Activated CD4-positive, alpha-beta T cell treated with anti-CD3 and anti-CD28 coated beads, Interleukin-2, amount 10 ng/mL, durations not matched to agents 24 days and 14 days (primary cell): ENCODE data around the gene DEFB121. TPM values are rescaled to one million over a fixed set of nuclear protein-coding genes. Genes with fewer than 3 reads are reported as not detected.
"Not testable (repeated sequence)": the region's sequence is repeated elsewhere in the genome, so short reads cannot be mapped to it uniquely, and the experiment has no call there.

Experiments used
- DNase-seq: peaks from one replicate; pipeline ENCODE4 v3.0.0; 2022
- H3K27ac Mint-ChIP-seq: one replicate; pipeline ENCODE4 v1.8.0; 2022; ENCODE audit warnings: mild to moderate bottlenecking, mixed read lengths
- H3K27me3 Mint-ChIP-seq: one replicate; pipeline ENCODE4 v1.8.0; 2022; ENCODE audit warnings: mixed read lengths
- H3K36me3 Mint-ChIP-seq: one replicate; pipeline ENCODE4 v1.8.0; 2022; ENCODE audit warnings: low read depth, mild to moderate bottlenecking, mixed read lengths
- H3K4me1 Mint-ChIP-seq: one replicate; pipeline ENCODE4 v1.8.0; 2021; ENCODE audit warnings: mixed read lengths
- H3K4me3 Mint-ChIP-seq: one replicate; pipeline ENCODE4 v1.8.0; 2022; ENCODE audit warnings: mild to moderate bottlenecking, moderate library complexity, mixed read lengths
- H3K9me3 Mint-ChIP-seq: one replicate; pipeline ENCODE4 v1.8.0; 2021; ENCODE audit warnings: mixed read lengths
- intact Hi-C: fragments of 100-400 bp; cut with micrococcal nuclease; formaldehyde crosslinking; loops from one replicate; pipeline ENCODE4 v1.15.1; 2023
- total RNA-seq: library from RNA; stranded (reverse); gene quantifications from 2 replicates; pipeline ENCODE4 v1.2.3, GENCODE V29; 2022

Gene DEFB121
- total RNA-seq, 1 donor from 2014 or later = not detected

GRCh38 chr20:31410011-31410410, 4.0 kb upstream of the DEFB121 start:
- Mint-ChIP-seq H3K27ac (no peak overlapping the region), H3K27me3 (peaks cover 3% of the 10 kb centered on the region), H3K36me3 (no peaks in the 10 kb centered on the region), H3K4me3 (no peak overlapping the region), H3K4me1 (no peaks in the 10 kb centered on the region), H3K9me3 (no peaks in the 10 kb centered on the region)
- DNase-seq = no peak
- intact Hi-C loops = no loop called here

DNA sequence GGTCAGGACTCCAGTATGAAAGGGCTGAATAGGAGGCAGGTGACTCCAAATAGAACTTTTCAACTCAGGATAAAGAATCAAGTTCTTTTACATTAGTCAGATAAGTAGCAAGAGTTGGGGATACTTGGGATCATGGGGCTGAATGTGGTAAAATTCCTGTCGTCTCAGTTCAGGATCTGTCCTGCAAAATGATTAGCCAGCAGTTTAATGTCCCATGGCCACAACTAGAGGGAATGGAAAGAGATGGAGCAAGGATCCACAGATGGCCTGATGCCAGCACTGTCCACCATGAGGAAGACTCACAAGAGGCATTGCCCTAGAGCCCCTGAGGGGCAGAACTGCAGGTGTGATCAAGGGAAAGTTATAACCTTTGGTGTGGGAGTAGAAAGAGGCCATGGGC, 2.1 kb downstream of the DEFB121 start:
- no peaks in the 10 kb centered on the region for H3K4me1 Mint-ChIP-seq
- no peaks in the 10 kb centered on the region for H3K9me3 Mint-ChIP-seq
- H3K4me3 Mint-ChIP-seq = no peak overlapping the region
- no peaks in the 10 kb centered on the region for H3K27me3 Mint-ChIP-seq
- intact Hi-C loops = no loop called here
- no peak overlapping the region for H3K27ac Mint-ChIP-seq
- no peak for DNase-seq
- H3K36me3 Mint-ChIP-seq = no peaks in the 10 kb centered on the region

DNA sequence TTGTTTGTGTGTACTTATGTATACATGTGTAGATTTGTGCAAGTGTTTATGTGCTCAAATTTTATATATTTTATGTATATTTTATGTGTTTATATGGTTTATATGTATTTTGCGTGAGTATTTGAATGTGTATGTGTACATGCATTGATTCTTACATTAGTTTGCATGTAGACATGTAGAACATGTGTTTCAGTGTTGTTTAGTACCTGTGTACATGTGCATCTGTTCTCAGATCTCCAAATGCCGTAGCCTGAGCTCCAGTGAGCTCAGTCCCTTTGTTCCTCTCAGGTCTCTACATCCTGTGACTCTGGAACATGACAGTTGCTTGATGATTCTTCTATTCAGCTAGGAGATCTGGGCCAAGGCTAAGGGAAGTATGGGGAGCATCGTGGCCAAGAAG, 11.1 kb downstream of the DEFB121 start:
- Mint-ChIP-seq H3K9me3 (no peaks in the 10 kb centered on the region), H3K4me1 (no peaks in the 10 kb centered on the region), H3K27me3 (peaks cover 2% of the 10 kb centered on the region), H3K4me3 (no peak overlapping the region), H3K27ac (no peak overlapping the region), H3K36me3 (no peaks in the 10 kb centered on the region)
- DNase-seq = no peak
- intact Hi-C loops = no loop called here

DNA sequence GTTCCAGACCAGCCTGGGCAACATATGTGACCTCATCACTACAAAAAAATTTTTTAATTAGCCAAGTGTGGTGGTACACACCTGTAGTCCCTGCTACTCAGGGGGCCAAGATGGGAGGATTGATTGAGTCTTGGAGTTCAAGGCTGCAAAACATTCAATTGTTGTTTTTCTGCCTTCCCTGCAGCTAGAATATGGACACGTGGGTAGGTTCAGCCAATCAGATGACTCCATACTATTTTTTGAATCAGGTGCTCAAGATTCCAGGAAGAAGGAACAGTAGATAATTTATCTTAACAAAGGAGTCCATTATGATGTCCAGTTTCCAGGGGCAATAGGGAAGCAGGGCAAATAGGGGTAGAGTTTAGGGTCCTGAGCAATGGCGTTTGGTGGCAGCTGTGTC, 13.2 kb downstream of the DEFB121 start:
- Mint-ChIP-seq H3K36me3 (no peaks in the 10 kb centered on the region), H3K27me3 (peaks cover 2% of the 10 kb centered on the region), H3K9me3 (no peaks in the 10 kb centered on the region), H3K4me3 (no peak overlapping the region), H3K27ac (no peak overlapping the region), H3K4me1 (no peaks in the 10 kb centered on the region)
- DNase-seq = no peak
- intact Hi-C loops = no loop called here

GRCh38 chr20:31390490-31390889, 15.5 kb downstream of the DEFB121 start, which contains the start of gene DEFB119:
DEFB119 (minus strand) TSS chr20:31390590; CDS start chr20:31390483, 107 bp downstream.
- Mint-ChIP-seq H3K4me1 (no peaks in the 10 kb centered on the region), H3K36me3 (no peaks in the 10 kb centered on the region), H3K9me3 (no peaks in the 10 kb centered on the region), H3K4me3 (no peak within 1 kb of the TSS), H3K27ac (no peak within 1 kb of the TSS), H3K27me3 (peaks cover 2% of the 10 kb centered on the region)
- DNase-seq = no peak
- intact Hi-C loops = no loop called here

GRCh38 chr20:31374346-31374745, 31.7 kb downstream of the DEFB121 start:
- no peaks in the 10 kb centered on the region for H3K27me3 Mint-ChIP-seq
- no peak for DNase-seq
- intact Hi-C loops = no loop called here
- H3K36me3 Mint-ChIP-seq = no peaks in the 10 kb centered on the region
- no peak overlapping the region for H3K4me3 Mint-ChIP-seq
- no peak overlapping the region for H3K27ac Mint-ChIP-seq
- H3K9me3 Mint-ChIP-seq = peaks cover 3% of the 10 kb centered on the region
- no peaks in the 10 kb centered on the region for H3K4me1 Mint-ChIP-seq

- intact Hi-C loops = no loop called here
- Mint-ChIP-seq H3K27me3 (no peaks in the 10 kb centered on the region), H3K4me3 (no peak within 1 kb of the TSS), H3K9me3 (no peaks in the 10 kb centered on the region), H3K4me1 (no peaks in the 10 kb centered on the region), H3K36me3 (no peaks in the 10 kb centered on the region), H3K27ac (no peak within 1 kb of the TSS)
- no peak for DNase-seq
Observed at GRCh38 chr20:31368301-31368700, 37.7 kb downstream of the DEFB121 start, which contains the start of gene DEFB118. DEFB118 (plus strand) TSS chr20:31368601; CDS start chr20:31368651, 50 bp downstream.

GRCh38 chr20:31364272-31364671, 41.7 kb downstream of the DEFB121 start:
- intact Hi-C loops, H3K27me3 Mint-ChIP-seq, H3K9me3 Mint-ChIP-seq, H3K36me3 Mint-ChIP-seq, DNase-seq, H3K27ac Mint-ChIP-seq, H3K4me3 Mint-ChIP-seq, H3K4me1 Mint-ChIP-seq: not testable (repeated sequence)

- H3K36me3 Mint-ChIP-seq = no peaks in the 10 kb centered on the region
- intact Hi-C loops = no loop called here
- H3K27ac Mint-ChIP-seq = no peak overlapping the region
- H3K27me3 Mint-ChIP-seq = no peaks in the 10 kb centered on the region
- no peaks in the 10 kb centered on the region for H3K9me3 Mint-ChIP-seq
- no peak overlapping the region for H3K4me3 Mint-ChIP-seq
- no peaks in the 10 kb centered on the region for H3K4me1 Mint-ChIP-seq
- no peak for DNase-seq
Observed at GRCh38 chr20:31363295-31363694, 42.7 kb downstream of the DEFB121 start.

DNA sequence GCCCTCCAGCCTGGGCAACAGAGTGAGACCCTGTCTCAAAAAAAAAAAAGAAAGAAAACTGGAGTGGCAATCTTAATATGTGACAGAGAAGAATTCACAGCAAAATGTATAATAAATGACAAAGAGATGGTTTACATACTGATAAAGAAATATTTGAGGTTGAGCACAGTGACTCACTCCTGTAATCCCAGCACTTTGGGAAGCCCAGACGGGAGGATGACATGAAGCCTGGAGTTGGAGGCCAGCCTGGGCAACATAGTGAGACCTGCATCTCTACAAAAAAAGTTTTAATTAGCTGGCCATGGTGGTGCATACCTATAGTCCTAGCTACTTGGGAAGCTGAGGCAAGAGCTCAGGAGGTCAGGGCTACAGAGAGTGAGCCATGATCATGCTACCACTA, 50.0 kb downstream of the DEFB121 start:
- no peak overlapping the region for H3K4me3 Mint-ChIP-seq
- no peaks in the 10 kb centered on the region for H3K9me3 Mint-ChIP-seq
- H3K4me1 Mint-ChIP-seq = no peaks in the 10 kb centered on the region
- DNase-seq = no peak
- no peaks in the 10 kb centered on the region for H3K27me3 Mint-ChIP-seq
- H3K36me3 Mint-ChIP-seq = no peaks in the 10 kb centered on the region
- no peak overlapping the region for H3K27ac Mint-ChIP-seq
- intact Hi-C loops = no loop called here

Other genes with a start within 250 kb of the DEFB121 start
- gene DEFB115, start 148.6 kb downstream of the DEFB121 start, total RNA-seq = not detected in 2 replicates
- not detected in 2 replicates for gene DEFB116, start 97.6 kb downstream of the DEFB121 start, total RNA-seq
- gene DEFB118, start 37.6 kb downstream of the DEFB121 start, total RNA-seq = not detected in 2 replicates
- not detected in 2 replicates for gene DEFB119, start 15.6 kb downstream of the DEFB121 start, total RNA-seq
- not detected in 2 replicates for gene DEFB123, start 34.4 kb upstream of the DEFB121 start, total RNA-seq
- not detected in 2 replicates for gene DEFB124, start 68.9 kb upstream of the DEFB121 start, total RNA-seq
- gene REM1, start 69.1 kb upstream of the DEFB121 start, total RNA-seq = not detected in 2 replicates
- 181 and 193 TPM in 2 replicates for gene HM13, start 108.2 kb upstream of the DEFB121 start, total RNA-seq
- gene ID1, start 199.1 kb upstream of the DEFB121 start, total RNA-seq = 2.7 and 2.9 TPM in 2 replicates
- gene COX4I2, start 231.7 kb upstream of the DEFB121 start, total RNA-seq = not detected in 2 replicates